Uterus (tissue), 2 donors: ENCODE measurements around the gene CACNA2D1.

Experiments used
- POLR2A ChIP-seq, 2 donors: fragments of 450-650 bp; IDR thresholded peaks; one replicate each; pipeline ENCODE4 v1.6.1; 2016; ENCODE audit warnings: antibody characterized with exemption in 2 of 2, mild to moderate bottlenecking in 1 of 2, moderate library complexity in 1 of 2
- TF ChIP-seq, protein P1 (sequence below), 4 experiments: fragments of 200-600 bp in 2 of 4; fragments of 450-650 bp in 2 of 4; sonication (generic) in 2 of 4; IDR thresholded peaks; one replicate each; pipeline ENCODE4 v1.5.1; 2016 to 2019; ENCODE audit warnings: antibody characterized with exemption in 4 of 4, mild to moderate bottlenecking in 2 of 4, moderate library complexity in 1 of 4

DNA sequence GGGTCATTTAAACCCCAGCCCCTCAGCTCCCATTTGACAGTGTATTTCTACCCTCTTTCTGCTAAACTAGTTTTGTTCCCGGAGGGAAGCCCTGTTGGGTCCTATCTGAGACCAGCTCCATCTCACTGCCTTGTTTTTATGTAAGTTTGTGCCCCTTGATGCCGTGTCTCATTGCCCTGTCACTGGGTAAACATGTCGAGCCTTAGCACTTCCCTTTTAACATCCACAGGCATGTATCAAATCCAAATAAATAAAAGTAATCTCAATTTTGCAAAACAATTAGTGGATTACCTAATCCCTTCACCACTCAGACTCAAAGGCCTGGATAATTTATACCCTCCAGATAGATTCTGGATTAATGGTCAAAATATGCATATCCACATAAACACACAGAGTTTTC lies 115.7 kb downstream of the CACNA2D1 start:
- no peak for TF ChIP-seq POLR2A (IDR thresholded peaks at IDR 0.05)
- TF ChIP-seq, protein P1, sequence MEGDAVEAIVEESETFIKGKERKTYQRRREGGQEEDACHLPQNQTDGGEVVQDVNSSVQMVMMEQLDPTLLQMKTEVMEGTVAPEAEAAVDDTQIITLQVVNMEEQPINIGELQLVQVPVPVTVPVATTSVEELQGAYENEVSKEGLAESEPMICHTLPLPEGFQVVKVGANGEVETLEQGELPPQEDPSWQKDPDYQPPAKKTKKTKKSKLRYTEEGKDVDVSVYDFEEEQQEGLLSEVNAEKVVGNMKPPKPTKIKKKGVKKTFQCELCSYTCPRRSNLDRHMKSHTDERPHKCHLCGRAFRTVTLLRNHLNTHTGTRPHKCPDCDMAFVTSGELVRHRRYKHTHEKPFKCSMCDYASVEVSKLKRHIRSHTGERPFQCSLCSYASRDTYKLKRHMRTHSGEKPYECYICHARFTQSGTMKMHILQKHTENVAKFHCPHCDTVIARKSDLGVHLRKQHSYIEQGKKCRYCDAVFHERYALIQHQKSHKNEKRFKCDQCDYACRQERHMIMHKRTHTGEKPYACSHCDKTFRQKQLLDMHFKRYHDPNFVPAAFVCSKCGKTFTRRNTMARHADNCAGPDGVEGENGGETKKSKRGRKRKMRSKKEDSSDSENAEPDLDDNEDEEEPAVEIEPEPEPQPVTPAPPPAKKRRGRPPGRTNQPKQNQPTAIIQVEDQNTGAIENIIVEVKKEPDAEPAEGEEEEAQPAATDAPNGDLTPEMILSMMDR (IDR thresholded peaks at IDR 0.05), result no peak
